ENCODE data around the gene ALKBH5.

Gene ALKBH5

GRCh38 chr17:18166894-18167293 lies 16.7 kb upstream of the ALKBH5 start:
- Mint-ChIP-seq H3K9me3 (no peaks in the 10 kb centered on the region), H3K36me3 (no peaks in the 10 kb centered on the region), H3K27me3 (peaks cover 23% of the 10 kb centered on the region), H3K27ac (no peak overlapping the region), H3K4me3 (no peak overlapping the region), H3K4me1 (no peaks in the 10 kb centered on the region)
- CTCF ChIA-PET, result no interaction called here
- DNase-seq, result no peak

- H3K27me3 Mint-ChIP-seq, result peaks cover 24% of the 10 kb centered on the region
- no peak overlapping the region for H3K27ac Mint-ChIP-seq
- H3K4me3 Mint-ChIP-seq, result no peak overlapping the region
- no peak for DNase-seq
- no peaks in the 10 kb centered on the region for H3K4me1 Mint-ChIP-seq
- H3K9me3 Mint-ChIP-seq, result no peaks in the 10 kb centered on the region
- CTCF ChIA-PET, result no interaction called here
- H3K36me3 Mint-ChIP-seq, result no peaks in the 10 kb centered on the region
These were observed 16.2 kb upstream of the ALKBH5 start for GRCh38 chr17:18167421-18167820.

GRCh38 chr17:18172531-18173278 lies 10.9 kb upstream of the ALKBH5 start:
- Mint-ChIP-seq H3K4me3 (no peak overlapping the region), H3K27me3 (peaks cover 22% of the 10 kb centered on the region), H3K9me3 (no peaks in the 10 kb centered on the region), H3K4me1 (no peaks in the 10 kb centered on the region), H3K36me3 (no peaks in the 10 kb centered on the region), H3K27ac (no peak overlapping the region)
- DNase-seq, result no peak
- CTCF ChIA-PET, result no interaction called here

- H3K9me3 Mint-ChIP-seq, result no peaks in the 10 kb centered on the region
- H3K27ac Mint-ChIP-seq, result no peak overlapping the region
- H3K36me3 Mint-ChIP-seq, result no peaks in the 10 kb centered on the region
- peaks cover 22% of the 10 kb centered on the region for H3K27me3 Mint-ChIP-seq
- H3K4me3 Mint-ChIP-seq, result no peak overlapping the region
- no peak for DNase-seq
- no peaks in the 10 kb centered on the region for H3K4me1 Mint-ChIP-seq
- CTCF ChIA-PET, result no interaction called here
These were observed 9.9 kb upstream of the ALKBH5 start for GRCh38 chr17:18173740-18174139.

GRCh38 chr17:18176176-18176575 lies 7.5 kb upstream of the ALKBH5 start:
- Mint-ChIP-seq H3K4me1 (peaks cover 4% of the 10 kb centered on the region), H3K27ac (no peak overlapping the region), H3K36me3 (no peaks in the 10 kb centered on the region), H3K27me3 (peaks cover 17% of the 10 kb centered on the region), H3K9me3 (no peaks in the 10 kb centered on the region), H3K4me3 (no peak overlapping the region)
- DNase-seq, result no peak
- CTCF ChIA-PET, result no interaction called here

- no peak overlapping the region for H3K4me3 Mint-ChIP-seq
- H3K4me1 Mint-ChIP-seq, result peaks cover 13% of the 10 kb centered on the region
- H3K9me3 Mint-ChIP-seq, result no peaks in the 10 kb centered on the region
- no peak overlapping the region for H3K27ac Mint-ChIP-seq
- CTCF ChIA-PET, result no interaction called here
- peaks cover 9% of the 10 kb centered on the region for H3K27me3 Mint-ChIP-seq
- no peaks in the 10 kb centered on the region for H3K36me3 Mint-ChIP-seq
- DNase-seq, result no peak
These were observed 6.5 kb upstream of the ALKBH5 start for GRCh38 chr17:18177133-18177532.

- no peak overlapping the region for H3K4me3 Mint-ChIP-seq
- CTCF ChIA-PET, result no interaction called here
- H3K27me3 Mint-ChIP-seq, result peaks cover 8% of the 10 kb centered on the region
- no peak for DNase-seq
- H3K4me1 Mint-ChIP-seq, result peaks cover 18% of the 10 kb centered on the region
- H3K27ac Mint-ChIP-seq, result no peak overlapping the region
- no peaks in the 10 kb centered on the region for H3K36me3 Mint-ChIP-seq
- H3K9me3 Mint-ChIP-seq, result no peaks in the 10 kb centered on the region
These were observed 5.9 kb upstream of the ALKBH5 start for GRCh38 chr17:18177722-18178121.

GRCh38 chr17:18179196-18179595 lies 4.4 kb upstream of the ALKBH5 start:
- H3K4me3 Mint-ChIP-seq, result no peak overlapping the region
- H3K36me3 Mint-ChIP-seq, result peaks cover 2% of the 10 kb centered on the region
- H3K9me3 Mint-ChIP-seq, result no peaks in the 10 kb centered on the region
- peaks cover 19% of the 10 kb centered on the region for H3K4me1 Mint-ChIP-seq
- H3K27ac Mint-ChIP-seq, result no peak overlapping the region
- H3K27me3 Mint-ChIP-seq, result peaks cover 8% of the 10 kb centered on the region
- CTCF ChIA-PET, result interaction anchor here (2.1 kb wide), 1 partner anchor 38 kb away, joined by 5 read pairs; no protein-coding TSS in a partner anchor
- DNase-seq, result no peak

GRCh38 chr17:18179804-18180203 lies 3.8 kb upstream of the ALKBH5 start:
- no peak for DNase-seq
- H3K4me1 Mint-ChIP-seq, result peaks cover 20% of the 10 kb centered on the region
- H3K27me3 Mint-ChIP-seq, result peaks cover 8% of the 10 kb centered on the region
- no peak overlapping the region for H3K4me3 Mint-ChIP-seq
- no peak overlapping the region for H3K27ac Mint-ChIP-seq
- H3K9me3 Mint-ChIP-seq, result no peaks in the 10 kb centered on the region
- peaks cover 7% of the 10 kb centered on the region for H3K36me3 Mint-ChIP-seq
- CTCF ChIA-PET, result interaction anchor here (1.3 to 2.1 kb wide), 2 partner anchors 37 to 39 kb away, joined by 3 to 5 read pairs; no protein-coding TSS in a partner anchor

- Mint-ChIP-seq H3K4me1 (peaks cover 33% of the 10 kb centered on the region), H3K4me3 (peak overlapping the region; percentile 93), H3K36me3 (peaks cover 23% of the 10 kb centered on the region), H3K27me3 (no peaks in the 10 kb centered on the region), H3K27ac (peak overlapping the region; percentile 99), H3K9me3 (no peaks in the 10 kb centered on the region)
- DNase-seq, result no peak
- CTCF ChIA-PET, result interaction anchor here (0.6 to 2.1 kb wide), 4 partner anchors 10 to 853 kb away, joined by 3 to 5 read pairs (median 4); no protein-coding TSS in a partner anchor
These were observed 2.3 kb upstream of the ALKBH5 start for GRCh38 chr17:18181358-18181757.

GRCh38 chr17:18182110-18182977 lies 1.3 kb upstream of the ALKBH5 start:
- H3K4me1 Mint-ChIP-seq, result peaks cover 43% of the 10 kb centered on the region
- CTCF ChIA-PET, result interaction anchor here (0.6 to 1.9 kb wide), 6 partner anchors 10 to 39 kb away, joined by 3 to 4 read pairs (median 3); no protein-coding TSS in a partner anchor

GRCh38 chr17:18182978-18183333 lies 672 bp upstream of the ALKBH5 start:
- Mint-ChIP-seq H3K9me3 (no peaks in the 10 kb centered on the region), H3K4me1 (peaks cover 49% of the 10 kb centered on the region), H3K27ac (peak overlapping the region; percentile 99), H3K4me3 (peak overlapping the region; percentile 93), H3K27me3 (no peaks in the 10 kb centered on the region), H3K36me3 (peaks cover 37% of the 10 kb centered on the region)
- peak; percentile 91 for DNase-seq
- CTCF ChIA-PET, result interaction anchor here (1.0 to 1.9 kb wide), 5 partner anchors 9 to 40 kb away, joined by 3 to 4 read pairs (median 3); no protein-coding TSS in a partner anchor

More at GRCh38 chr17:18182110-18182977, 1.3 kb upstream of the ALKBH5 start:
- Mint-ChIP-seq H3K36me3 (peaks cover 30% of the 10 kb centered on the region), H3K27ac (peak overlapping the region; percentile 99), H3K27me3 (no peaks in the 10 kb centered on the region), H3K9me3 (no peaks in the 10 kb centered on the region), H3K4me3 (peak overlapping the region; percentile 93)
- peak; percentile 34 for DNase-seq

GRCh38 chr17:18184143-18185031 lies 759 bp downstream of the ALKBH5 start:
- Mint-ChIP-seq H3K4me3 (peak overlapping the region; percentile 93), H3K4me1 (peaks cover 59% of the 10 kb centered on the region), H3K9me3 (no peaks in the 10 kb centered on the region), H3K27me3 (no peaks in the 10 kb centered on the region), H3K36me3 (peaks cover 43% of the 10 kb centered on the region), H3K27ac (peak overlapping the region; percentile 99)
- CTCF ChIA-PET, result interaction anchor here (1.0 to 1.8 kb wide), 4 partner anchors 18 to 42 kb away, joined by 3 read pairs; no protein-coding TSS in a partner anchor
- DNase-seq, result peak; percentile 82

Data from activated naive CD4-positive, alpha-beta T cell treated with anti-CD3 and anti-CD28 coated beads, Interleukin-2, amount 10 ng/mL, durations not matched to agents 7 days and 5 days (primary cell).